B cell (primary cell): Measurements from ENCODE around the gene WBP1. TPM values are rescaled to one million over a fixed set of nuclear protein-coding genes. Genes with fewer than 3 reads are reported as not detected.
A peak's percentile ranks its signal among the peaks of the same experiment; 100 is the strongest.

Experiments used
- ATAC-seq: fragments of 200-7000 bp; cut with Tn5 transposase; one replicate; pipeline ENCODE4 v1.10.0; 2021; ENCODE audit warnings: low read depth, mild to moderate bottlenecking, moderate number of reproducible peaks, moderate library complexity
- CTCF ChIA-PET: fragments of 350-600 bp; sonication (Branson Sonifier 250); formaldehyde crosslinking; loops from one replicate; lab custom pipeline; 2021; ENCODE audit warnings: antibody characterized with exemption, inconsistent platforms; lab: Charles Lee
- POLR2A ChIA-PET: fragments of 350-600 bp; sonication (Branson Sonifier 250); formaldehyde crosslinking; loops from one replicate; lab custom pipeline; 2021; ENCODE audit warnings: antibody characterized with exemption; lab: Charles Lee
- DNase-seq: peaks from one replicate; pipeline ENCODE4 v3.0.0; 2013
- H2AFZ ChIP-seq: 2 replicates; pipeline ENCODE4 v1.6.1; 2012; ENCODE audit warnings: mild to moderate bottlenecking, low read depth, low read length; ENCODE audit not compliant: insufficient read depth, poor library complexity, severe bottlenecking
- H3K27ac ChIP-seq, 2 donors: 1 replicate in 1 of 2; 2 replicates in 1 of 2; pipeline ENCODE4 v1.5.1; 2012 to 2013; ENCODE audit warnings: low read length in 2 of 2, mild to moderate bottlenecking in 2 of 2, moderate library complexity in 1 of 2
- H3K27me3 ChIP-seq, 4 experiments: fragments of 200-600 bp in 1 of 4; sonication (generic) in 1 of 4; replicated peaks in 1 of 4; 1 replicate in 2 of 4; 2 replicates in 2 of 4; pipeline versions ENCODE4 v1.6.1 to v1.7.0; 2013 to 2016; ENCODE audit warnings: low read length in 3 of 4, mild to moderate bottlenecking in 2 of 4, mixed read lengths in 1 of 4, moderate library complexity in 1 of 4; ENCODE audit not compliant: insufficient read depth in 4 of 4, control insufficient read depth in 3 of 4; ENCODE audit errors: control extremely low read depth in 1 of 4
- H3K36me3 ChIP-seq, 2 experiments: replicated peaks in 1 of 2; 1 replicate in 1 of 2; 2 replicates in 1 of 2; pipeline versions ENCODE4 v1.6.1 to v1.7.1; 2013; ENCODE audit warnings: low read length in 1 of 2; ENCODE audit not compliant: insufficient read depth in 2 of 2, control insufficient read depth in 1 of 2; ENCODE audit errors: control extremely low read depth in 1 of 2, extremely low read depth in 1 of 2
- H3K4me1 ChIP-seq, 2 donors: fragments of 200-600 bp in 1 of 2; sonication (generic) in 1 of 2; 1 replicate in 1 of 2; 2 replicates in 1 of 2; pipeline versions ENCODE4 v1.5.1 to v1.6.1; 2013 to 2017; ENCODE audit warnings: low read length in 2 of 2; ENCODE audit not compliant: control insufficient read depth in 2 of 2, insufficient read depth in 2 of 2
- H3K4me2 ChIP-seq: replicated peaks from 2 replicates; pipeline ENCODE3; 2012; ENCODE audit warnings: mild to moderate bottlenecking, low read depth, low read length; ENCODE audit not compliant: poor library complexity, severe bottlenecking
- H3K4me3 ChIP-seq, 5 experiments: fragments of 200-600 bp in 1 of 5; sonication (generic) in 1 of 5; 1 replicate in 3 of 5; 2 replicates in 2 of 5; pipeline versions ENCODE4 v1.5.1 to v1.7.0; 2011 to 2016; ENCODE audit warnings: low read length in 4 of 5, mild to moderate bottlenecking in 4 of 5, low read depth in 2 of 5, control low read depth in 1 of 5, moderate library complexity in 1 of 5; ENCODE audit not compliant: insufficient read depth in 1 of 5; ENCODE audit errors: control extremely low read depth in 1 of 5, extremely low read depth in 1 of 5
- H3K79me2 ChIP-seq: fragments of 200-600 bp; sonication (generic); one replicate; pipeline ENCODE4 v1.6.0; 2016; ENCODE audit warnings: low read length; ENCODE audit not compliant: control insufficient read depth, insufficient read depth
- H3K9ac ChIP-seq: fragments of 200-600 bp; sonication (generic); 2 replicates; pipeline ENCODE4 v1.6.1; 2017; ENCODE audit warnings: mild to moderate bottlenecking, low read length, moderate library complexity
- H3K9me3 ChIP-seq, 3 donors: one replicate each; pipeline versions ENCODE4 v1.6.1 to v1.7.1; 2013; ENCODE audit warnings: low read length in 2 of 3; ENCODE audit not compliant: control insufficient read depth in 2 of 3, insufficient read depth in 1 of 3; ENCODE audit errors: control extremely low read depth in 1 of 3
- H4K20me1 ChIP-seq: 2 replicates; pipeline ENCODE4 v1.6.0; 2012; ENCODE audit warnings: mild to moderate bottlenecking, low read length; ENCODE audit not compliant: insufficient read depth, control insufficient read depth, poor library complexity, severe bottlenecking
- H3K27ac Mint-ChIP-seq: one replicate; pipeline ENCODE4 v1.8.0; 2021; ENCODE audit warnings: mixed read lengths
- H3K27me3 Mint-ChIP-seq: one replicate; pipeline ENCODE4 v1.8.0; 2021; ENCODE audit warnings: mixed read lengths
- H3K4me1 Mint-ChIP-seq: one replicate; pipeline ENCODE4 v1.8.0; 2021; ENCODE audit warnings: mixed read lengths
- H3K4me3 Mint-ChIP-seq: one replicate; pipeline ENCODE4 v1.8.0; 2021; ENCODE audit warnings: mixed read lengths
- H3K9me3 Mint-ChIP-seq: one replicate; pipeline ENCODE4 v1.8.0; 2022; ENCODE audit warnings: mixed read lengths; ENCODE audit not compliant: insufficient read depth
- CTCF ChIP-seq: fragments of 200-600 bp; IDR thresholded peaks from one replicate; pipeline ENCODE4 v1.8.0; 2022; ENCODE audit warnings: antibody characterized with exemption, mild to moderate bottlenecking
- EZH2 ChIP-seq: IDR thresholded peaks from 2 replicates; pipeline ENCODE4 v1.6.1; 2012; ENCODE audit warnings: borderline replicate concordance, low read depth, mild to moderate bottlenecking, moderate library complexity, low read length; ENCODE audit not compliant: insufficient read depth, poor library complexity, severe bottlenecking
- WGBS: methylation state at CpG from one replicate; pipeline ENCODE4 v1.1.5; 2013; ENCODE audit warnings: missing lambda C conversion rate; ENCODE audit not compliant: insufficient coverage; 5-methylcytosine and 5-hydroxymethylcytosine counted together
- intact Hi-C: fragments of 100-400 bp; cut with micrococcal nuclease; formaldehyde crosslinking; loops from one replicate; pipeline ENCODE4 v1.10.0; 2022
- polyA plus RNA-seq: library from polyadenylated mRNA; depleted of rRNA; stranded (reverse); fragments of >200 nt; gene quantifications from 2 replicates; pipeline ENCODE4 v1.2.3, GENCODE V29; 2012
- total RNA-seq, 2 donors: library from RNA; stranded (reverse); fragments of 120-200 nt in 1 of 2; gene quantifications; 1 replicate in 1 of 2; 2 replicates in 1 of 2; pipeline versions ENCODE4 v1.2.3 to v1.2.4, GENCODE V29; 2013 to 2022

WBP1 gene
- total and polyA plus RNA-seq, 2 donors (not counting 1 experiment from before 2014, with no cell fraction given) = 98.4 to 207 TPM

- H3K4me1 Mint-ChIP-seq = peaks cover 51% of the 10 kb centered on the region
- Histone ChIP-seq H2AFZ (no peak overlapping the region), H3K27me3 (no peaks in the 10 kb centered on the region), H3K4me1 (peaks cover 27 to 37% of the 10 kb centered on the region in 2 donors), H3K36me3 (peaks cover 0 to 20% of the 10 kb centered on the region in 2 experiments), H4K20me1 (peaks cover 16% of the 10 kb centered on the region), H3K4me3 (no peak overlapping the region), H3K27ac (no peak overlapping the region), H3K4me2 (no peak overlapping the region), H3K79me2 (peaks cover 44% of the 10 kb centered on the region), H3K9me3 (no peaks in the 10 kb centered on the region), H3K9ac (no peak overlapping the region)
- ChIA-PET POLR2A (interaction anchor here (0.5 to 0.6 kb wide), 2 partner anchors 12 to 280 kb away, joined by 3 to 8 read pairs; no protein-coding TSS in a partner anchor), CTCF (no interaction called here)
- H3K9me3 Mint-ChIP-seq = no peaks in the 10 kb centered on the region
- H3K27ac Mint-ChIP-seq = peak overlapping the region; percentile 65
- no peaks in the 10 kb centered on the region for H3K27me3 Mint-ChIP-seq
- intact Hi-C loops = no loop called here
- 95% methylated on average over 23 of the region's 27 CpGs for WGBS
- TF ChIP-seq EZH2 (no peak), CTCF (no peak)
- H3K4me3 Mint-ChIP-seq = no peak overlapping the region
- DNase-seq (peak; percentile 17), ATAC-seq (no peak)
These were observed 3.2 kb downstream of the WBP1 start for GRCh38 chr2:74461187-74462053.
